Right lobe of liver (tissue), 4 donors: ENCODE results near the gene CDH13.

Experiments used
- CTCF ChIP-seq, 4 donors: fragments of 200-600 bp in 3 of 4; fragments of 450-650 bp in 1 of 4; IDR thresholded peaks; one replicate each; pipeline versions ENCODE4 v1.5.1 to v1.8.0; 2016 to 2022; ENCODE audit warnings: antibody characterized with exemption in 4 of 4, mild to moderate bottlenecking in 2 of 4
- POLR2A ChIP-seq: fragments of 450-650 bp; IDR thresholded peaks from one replicate; pipeline ENCODE4 v1.6.1; 2017; ENCODE audit warnings: antibody characterized with exemption, mild to moderate bottlenecking
- donor health status: DM: no; HTN: no; CAD: no.
- donor health status: DM: no; HTN: no; CAD: no.
- donor health status: DM: no; HTN: yes; CAD: no.

- TF ChIP-seq CTCF (IDR thresholded peaks at IDR 0.05) (no peak), POLR2A (no peak)
Observed at GRCh38 chr16:82810077-82810476, 183.3 kb downstream of the CDH13 start.
